ENCODE results near the gene ABR. TPM values are rescaled to one million over a fixed set of nuclear protein-coding genes. Genes with fewer than 3 reads are reported as not detected.

The ABR gene
- total and polyA plus RNA-seq, 2 of the 13 experiments (the other 11 are each of a cell fraction or from before 2014, with no cell fraction given), result 12.4 to 40.4 TPM

DNA sequence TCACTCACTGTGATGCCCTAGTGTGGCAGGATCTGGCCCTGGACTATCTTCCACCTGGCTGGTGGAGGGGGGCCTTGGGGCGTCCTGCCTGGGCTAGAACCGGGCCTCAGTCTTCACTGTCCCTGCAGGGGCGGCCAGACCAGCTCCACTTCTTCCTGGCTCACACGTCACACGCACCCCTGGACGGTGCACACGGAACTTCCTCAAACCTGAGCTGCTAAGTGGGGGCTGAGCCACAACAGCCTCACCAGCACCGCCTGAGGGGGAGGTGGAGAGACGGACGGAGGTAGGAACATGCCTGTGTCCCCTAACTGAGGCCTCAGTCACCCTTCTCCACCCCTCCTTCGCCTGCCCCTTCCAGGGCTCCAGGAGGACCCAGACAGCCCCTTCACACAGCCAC, 146.3 kb downstream of the ABR start:
- no peaks in the 10 kb centered on the region for H4K20me1 ChIP-seq (ENCODE audit: insufficient read depth, low read length)
- no peak overlapping the region for H3K9ac ChIP-seq (ENCODE audit: insufficient read depth, low read depth, low read length)
- no peak for ATAC-seq
- no peaks in the 10 kb centered on the region for H3K27me3 ChIP-seq (ENCODE audit: control insufficient read depth in 1 of 2, insufficient read depth in 2 of 2, low read length in 2 of 2)
- no peak overlapping the region for H2AFZ ChIP-seq (ENCODE audit: low read length)
- 100% methylated on average over 8 of the region's 11 CpGs for WGBS (ENCODE audit: low lambda C conversion rate)
- intact Hi-C loops (cut with micrococcal nuclease; ENCODE audit: unreplicated experiment), result no loop called here
- DNase-seq (ENCODE audit: low spot score), result no peak
- H3K4me2 ChIP-seq (ENCODE audit: low read depth, low read length), result no peak overlapping the region
- H3K9me3 ChIP-seq (ENCODE audit: low read length), result no peaks in the 10 kb centered on the region
- H3K4me3 ChIP-seq (replicated peaks in 1 of 3; ENCODE audit: insufficient read depth in 1 of 3, low read depth in 2 of 3, low read length in 3 of 3), result no peak overlapping the region
- no peaks in the 10 kb centered on the region for H3K79me2 ChIP-seq (ENCODE audit: insufficient read depth, low read length)
- no peak overlapping the region for H3K27ac ChIP-seq (ENCODE audit: extremely low read length, insufficient read depth, low read length)
- no peak for TF ChIP-seq ZNF619 (CRISPR knock-in tag; IDR thresholded peaks at IDR 0.05)
- H3K4me1 ChIP-seq (ENCODE audit: insufficient read depth, low read length), result no peaks in the 10 kb centered on the region; the same call in 1 of the 2 replicates
- POLR2A ChIA-PET, result no interaction called here
- 0 out of 5 replicates have a peak, but pooled peaks cover 0 to 1% of the 10 kb centered on the region in 2 experiments for H3K36me3 ChIP-seq (replicated peaks in 1 of 2; ENCODE audit: control insufficient read depth in 1 of 2, insufficient read depth in 2 of 2, low read length in 2 of 2)
- in situ Hi-C loops (cut with HindIII; ENCODE audit: extremely low pct_ligation_motif_present, low pct_unique_long_range_greater_than_20kb), result no loop called here
- no TSS peak for BruUV-seq (replicated peaks)
- no peak for FAIRE-seq
- CTCF ChIA-PET (ENCODE audit: low intra/inter-chr PET ratio, low total read pairs), result no interaction called here

DNA sequence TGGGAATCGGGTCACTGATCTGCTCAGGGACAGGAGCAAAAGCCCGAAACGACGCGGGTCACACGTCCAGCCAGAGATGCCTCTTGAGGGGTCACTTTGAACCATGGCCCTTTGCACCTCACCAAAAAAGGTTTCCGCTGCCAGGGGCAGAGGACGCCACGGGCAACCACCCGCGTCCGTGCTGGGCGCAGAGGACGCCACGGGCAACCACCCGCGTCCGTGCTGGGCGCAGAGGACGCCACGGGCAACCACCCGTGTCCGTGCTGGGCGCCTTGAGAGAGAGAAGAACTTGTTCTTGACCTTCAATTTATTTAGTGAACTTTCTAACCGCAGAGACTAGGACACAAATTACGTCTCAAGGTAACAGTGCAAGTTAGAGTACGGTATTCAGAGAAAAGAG, 147.4 kb downstream of the ABR start:
- ChIA-PET CTCF (ENCODE audit: low intra/inter-chr PET ratio, low total read pairs) (no interaction called here), POLR2A (no interaction called here)
- no peak for FAIRE-seq
- no peak for TF ChIP-seq KAT2B (IDR thresholded peaks at IDR 0.05; ENCODE audit: borderline replicate concordance, low read depth, low read length)
- TF ChIP-seq, protein P1, sequence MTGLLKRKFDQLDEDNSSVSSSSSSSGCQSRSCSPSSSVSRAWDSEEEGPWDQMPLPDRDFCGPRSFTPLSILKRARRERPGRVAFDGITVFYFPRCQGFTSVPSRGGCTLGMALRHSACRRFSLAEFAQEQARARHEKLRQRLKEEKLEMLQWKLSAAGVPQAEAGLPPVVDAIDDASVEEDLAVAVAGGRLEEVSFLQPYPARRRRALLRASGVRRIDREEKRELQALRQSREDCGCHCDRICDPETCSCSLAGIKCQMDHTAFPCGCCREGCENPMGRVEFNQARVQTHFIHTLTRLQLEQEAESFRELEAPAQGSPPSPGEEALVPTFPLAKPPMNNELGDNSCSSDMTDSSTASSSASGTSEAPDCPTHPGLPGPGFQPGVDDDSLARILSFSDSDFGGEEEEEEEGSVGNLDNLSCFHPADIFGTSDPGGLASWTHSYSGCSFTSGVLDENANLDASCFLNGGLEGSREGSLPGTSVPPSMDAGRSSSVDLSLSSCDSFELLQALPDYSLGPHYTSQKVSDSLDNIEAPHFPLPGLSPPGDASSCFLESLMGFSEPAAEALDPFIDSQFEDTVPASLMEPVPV (CRISPR knock-in tag; IDR thresholded peaks at IDR 0.05), result no peak
- TF ChIP-seq TEAD3 (CRISPR knock-in tag; optimal IDR thresholded peaks at IDR 0.05; ENCODE audit: borderline replicate concordance), result no peak
- TF ChIP-seq TOPORS (CRISPR knock-in tag; IDR thresholded peaks at IDR 0.05), result no peak
- TF ChIP-seq, protein P2, sequence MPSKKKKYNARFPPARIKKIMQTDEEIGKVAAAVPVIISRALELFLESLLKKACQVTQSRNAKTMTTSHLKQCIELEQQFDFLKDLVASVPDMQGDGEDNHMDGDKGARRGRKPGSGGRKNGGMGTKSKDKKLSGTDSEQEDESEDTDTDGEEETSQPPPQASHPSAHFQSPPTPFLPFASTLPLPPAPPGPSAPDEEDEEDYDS (CRISPR knock-in tag; IDR thresholded peaks at IDR 0.05), result no peak
- TF ChIP-seq ATM (IDR thresholded peaks at IDR 0.05; ENCODE audit: borderline replicate concordance), result no peak
- TF ChIP-seq CHCHD3 (CRISPR knock-in tag; IDR thresholded peaks at IDR 0.05), result no peak
- TF ChIP-seq, protein P3, sequence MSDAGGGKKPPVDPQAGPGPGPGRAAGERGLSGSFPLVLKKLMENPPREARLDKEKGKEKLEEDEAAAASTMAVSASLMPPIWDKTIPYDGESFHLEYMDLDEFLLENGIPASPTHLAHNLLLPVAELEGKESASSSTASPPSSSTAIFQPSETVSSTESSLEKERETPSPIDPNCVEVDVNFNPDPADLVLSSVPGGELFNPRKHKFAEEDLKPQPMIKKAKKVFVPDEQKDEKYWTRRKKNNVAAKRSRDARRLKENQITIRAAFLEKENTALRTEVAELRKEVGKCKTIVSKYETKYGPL (CRISPR knock-in tag; IDR thresholded peaks at IDR 0.05), result no peak
- TF ChIP-seq FOXA3 (CRISPR knock-in tag; IDR thresholded peaks at IDR 0.05), result no peak
- TF ChIP-seq KMT2A (CRISPR knock-in tag; IDR thresholded peaks at IDR 0.05), result no peak
- TF ChIP-seq, protein P4, sequence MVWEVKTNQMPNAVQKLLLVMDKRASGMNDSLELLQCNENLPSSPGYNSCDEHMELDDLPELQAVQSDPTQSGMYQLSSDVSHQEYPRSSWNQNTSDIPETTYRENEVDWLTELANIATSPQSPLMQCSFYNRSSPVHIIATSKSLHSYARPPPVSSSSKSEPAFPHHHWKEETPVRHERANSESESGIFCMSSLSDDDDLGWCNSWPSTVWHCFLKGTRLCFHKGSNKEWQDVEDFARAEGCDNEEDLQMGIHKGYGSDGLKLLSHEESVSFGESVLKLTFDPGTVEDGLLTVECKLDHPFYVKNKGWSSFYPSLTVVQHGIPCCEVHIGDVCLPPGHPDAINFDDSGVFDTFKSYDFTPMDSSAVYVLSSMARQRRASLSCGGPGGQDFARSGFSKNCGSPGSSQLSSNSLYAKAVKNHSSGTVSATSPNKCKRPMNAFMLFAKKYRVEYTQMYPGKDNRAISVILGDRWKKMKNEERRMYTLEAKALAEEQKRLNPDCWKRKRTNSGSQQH (CRISPR knock-in tag; IDR thresholded peaks at IDR 0.05; ENCODE audit: low read depth), result no peak
- TF ChIP-seq ZC3H13 (CRISPR knock-in tag; IDR thresholded peaks at IDR 0.05), result no peak

More for the DNA sequence above, 147.4 kb downstream of the ABR start:
- in situ Hi-C loops (cut with HindIII; ENCODE audit: extremely low pct_ligation_motif_present, low pct_unique_long_range_greater_than_20kb), result no loop called here
- no peak overlapping the region for H3K27ac ChIP-seq (ENCODE audit: extremely low read length, insufficient read depth, low read length)
- ATAC-seq, result no peak
- DNase-seq (ENCODE audit: low spot score), result no peak
- no TSS peak for BruUV-seq (replicated peaks)
- H2AFZ ChIP-seq (ENCODE audit: low read length), result no peak overlapping the region
- H3K79me2 ChIP-seq (ENCODE audit: insufficient read depth, low read length), result no peaks in the 10 kb centered on the region
- H3K9ac ChIP-seq (ENCODE audit: insufficient read depth, low read depth, low read length), result no peak overlapping the region
- no peaks in the 10 kb centered on the region for H3K27me3 ChIP-seq (ENCODE audit: control insufficient read depth in 1 of 2, insufficient read depth in 2 of 2, low read length in 2 of 2)
- no peaks in the 10 kb centered on the region for H4K20me1 ChIP-seq (ENCODE audit: insufficient read depth, low read length)
- no peaks in the 10 kb centered on the region for H3K9me3 ChIP-seq (ENCODE audit: low read length)
- H3K4me1 ChIP-seq (ENCODE audit: insufficient read depth, low read length), result no peaks in the 10 kb centered on the region; the same call in 1 of the 2 replicates
- intact Hi-C loops (cut with micrococcal nuclease; ENCODE audit: unreplicated experiment), result no loop called here
- H3K4me2 ChIP-seq (ENCODE audit: low read depth, low read length), result no peak overlapping the region
- 92% methylated on average over 26 of the region's 27 CpGs for WGBS (ENCODE audit: low lambda C conversion rate)
- H3K4me3 ChIP-seq (replicated peaks in 1 of 3; ENCODE audit: insufficient read depth in 1 of 3, low read depth in 2 of 3, low read length in 3 of 3), result no peak overlapping the region
- 0 out of 5 replicates have a peak, but pooled peaks cover 0 to 1% of the 10 kb centered on the region in 2 experiments for H3K36me3 ChIP-seq (replicated peaks in 1 of 2; ENCODE audit: control insufficient read depth in 1 of 2, insufficient read depth in 2 of 2, low read length in 2 of 2)
